ENCODE measurements around the gene DOCK2.

DNA sequence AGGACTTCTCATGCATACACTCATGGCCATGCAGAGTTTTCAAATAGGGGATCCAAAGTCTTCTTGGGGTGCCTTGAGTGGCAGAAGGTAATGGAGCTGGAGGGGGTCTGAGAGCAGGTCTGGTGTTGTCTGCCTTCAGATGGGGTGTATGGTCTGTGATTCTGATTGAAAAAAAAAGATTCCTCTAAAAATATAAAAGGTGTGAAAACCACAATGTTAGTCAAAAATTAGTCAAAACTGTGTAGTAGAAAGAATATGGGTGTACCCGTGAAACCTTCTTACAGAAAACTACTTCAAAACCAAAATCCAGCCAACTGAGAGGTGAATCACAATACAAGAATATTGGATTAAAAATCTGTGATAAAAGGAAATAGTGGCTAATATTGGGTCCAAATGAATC lies 20.1 kb downstream of the DOCK2 start:
- TF ChIP-seq, protein P1, sequence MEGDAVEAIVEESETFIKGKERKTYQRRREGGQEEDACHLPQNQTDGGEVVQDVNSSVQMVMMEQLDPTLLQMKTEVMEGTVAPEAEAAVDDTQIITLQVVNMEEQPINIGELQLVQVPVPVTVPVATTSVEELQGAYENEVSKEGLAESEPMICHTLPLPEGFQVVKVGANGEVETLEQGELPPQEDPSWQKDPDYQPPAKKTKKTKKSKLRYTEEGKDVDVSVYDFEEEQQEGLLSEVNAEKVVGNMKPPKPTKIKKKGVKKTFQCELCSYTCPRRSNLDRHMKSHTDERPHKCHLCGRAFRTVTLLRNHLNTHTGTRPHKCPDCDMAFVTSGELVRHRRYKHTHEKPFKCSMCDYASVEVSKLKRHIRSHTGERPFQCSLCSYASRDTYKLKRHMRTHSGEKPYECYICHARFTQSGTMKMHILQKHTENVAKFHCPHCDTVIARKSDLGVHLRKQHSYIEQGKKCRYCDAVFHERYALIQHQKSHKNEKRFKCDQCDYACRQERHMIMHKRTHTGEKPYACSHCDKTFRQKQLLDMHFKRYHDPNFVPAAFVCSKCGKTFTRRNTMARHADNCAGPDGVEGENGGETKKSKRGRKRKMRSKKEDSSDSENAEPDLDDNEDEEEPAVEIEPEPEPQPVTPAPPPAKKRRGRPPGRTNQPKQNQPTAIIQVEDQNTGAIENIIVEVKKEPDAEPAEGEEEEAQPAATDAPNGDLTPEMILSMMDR (conservative IDR thresholded peaks at IDR 0.05; ENCODE audit: low read length): no peak
- TF ChIP-seq EZH2phosphoT487 (IDR thresholded peaks at IDR 0.05; ENCODE audit: borderline replicate concordance, low read depth, low read length): no peak

Measured in OCI-LY7 (cell line).